HCT116 (cell line): ENCODE measurements around the gene CD72.

ENCODE experiments used
- POLR2A ChIP-seq: IDR thresholded peaks from 2 replicates; pipeline ENCODE4 v1.7.0; 2011; ENCODE audit warnings: borderline replicate concordance; ENCODE audit not compliant: insufficient read depth, insufficient read length; ENCODE audit errors: extremely low read depth
- POLR2AphosphoS5 ChIP-seq: IDR thresholded peaks from 2 replicates; pipeline ENCODE4 v1.6.1; 2011; ENCODE audit warnings: mild to moderate bottlenecking, low read depth, low read length, moderate library complexity
- YY1 ChIP-seq: IDR thresholded peaks from 2 replicates; pipeline ENCODE4 v1.6.1; 2011; ENCODE audit warnings: low read length, low read depth, moderate library complexity, mild to moderate bottlenecking; ENCODE audit not compliant: insufficient replicate concordance; ENCODE audit errors: extremely low read depth
- TF ChIP-seq, protein P1 (sequence below), 3 experiments: fragments of 200-600 bp in 1 of 3; sonication (generic) in 1 of 3; IDR thresholded peaks in 2 of 3; conservative IDR thresholded peaks in 1 of 3; 2 replicates each; pipeline ENCODE4 v1.5.1; 2012 to 2017; ENCODE audit warnings: low read depth in 2 of 3, low read length in 2 of 3, antibody characterized with exemption in 1 of 3, borderline replicate concordance in 1 of 3, control low read depth in 1 of 3, mild to moderate bottlenecking in 1 of 3, mixed read lengths in 1 of 3, mixed run types in 1 of 3, moderate library complexity in 1 of 3; ENCODE audit not compliant: insufficient read depth in 1 of 3
- TF ChIP-seq, protein P2 (sequence below): IDR thresholded peaks from 2 replicates; pipeline ENCODE4 v1.6.1; 2012

- TF ChIP-seq POLR2A = no peak
- TF ChIP-seq, protein P1, sequence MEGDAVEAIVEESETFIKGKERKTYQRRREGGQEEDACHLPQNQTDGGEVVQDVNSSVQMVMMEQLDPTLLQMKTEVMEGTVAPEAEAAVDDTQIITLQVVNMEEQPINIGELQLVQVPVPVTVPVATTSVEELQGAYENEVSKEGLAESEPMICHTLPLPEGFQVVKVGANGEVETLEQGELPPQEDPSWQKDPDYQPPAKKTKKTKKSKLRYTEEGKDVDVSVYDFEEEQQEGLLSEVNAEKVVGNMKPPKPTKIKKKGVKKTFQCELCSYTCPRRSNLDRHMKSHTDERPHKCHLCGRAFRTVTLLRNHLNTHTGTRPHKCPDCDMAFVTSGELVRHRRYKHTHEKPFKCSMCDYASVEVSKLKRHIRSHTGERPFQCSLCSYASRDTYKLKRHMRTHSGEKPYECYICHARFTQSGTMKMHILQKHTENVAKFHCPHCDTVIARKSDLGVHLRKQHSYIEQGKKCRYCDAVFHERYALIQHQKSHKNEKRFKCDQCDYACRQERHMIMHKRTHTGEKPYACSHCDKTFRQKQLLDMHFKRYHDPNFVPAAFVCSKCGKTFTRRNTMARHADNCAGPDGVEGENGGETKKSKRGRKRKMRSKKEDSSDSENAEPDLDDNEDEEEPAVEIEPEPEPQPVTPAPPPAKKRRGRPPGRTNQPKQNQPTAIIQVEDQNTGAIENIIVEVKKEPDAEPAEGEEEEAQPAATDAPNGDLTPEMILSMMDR (IDR thresholded peaks at IDR 0.05 in 2 of 3, conservative IDR thresholded peaks at IDR 0.05 in 1 of 3; ENCODE audit: borderline replicate concordance in 1 of 3, insufficient read depth in 1 of 3, low read depth in 2 of 3, low read length in 2 of 3) = no peak
- no peak for TF ChIP-seq YY1
- TF ChIP-seq POLR2AphosphoS5 = no peak
- TF ChIP-seq, protein P2, sequence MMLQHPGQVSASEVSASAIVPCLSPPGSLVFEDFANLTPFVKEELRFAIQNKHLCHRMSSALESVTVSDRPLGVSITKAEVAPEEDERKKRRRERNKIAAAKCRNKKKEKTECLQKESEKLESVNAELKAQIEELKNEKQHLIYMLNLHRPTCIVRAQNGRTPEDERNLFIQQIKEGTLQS = no peak
These were observed 23.7 kb downstream of the CD72 start for GRCh38 chr9:35594471-35594870.
